Mesothelial cell of epicardium (in vitro differentiated cells): ENCODE data around the gene CAMTA1. TPM values are rescaled to one million over a fixed set of nuclear protein-coding genes. Genes with fewer than 3 reads are reported as not detected.
A peak's percentile ranks its signal among the peaks of the same experiment; 100 is the strongest.
"Not testable (repeated sequence)": the region's sequence is repeated elsewhere in the genome, so short reads cannot be mapped to it uniquely, and the experiment has no call there.

Experiments used
- DNase-seq, 2 experiments: peaks; one replicate each; pipeline ENCODE4 v3.0.0; 2021; ENCODE audit warnings: low spot score in 2 of 2; ENCODE audit not compliant: unreplicated experiment in 2 of 2
- H3K27ac Mint-ChIP-seq: 2 replicates; pipeline ENCODE4 v1.8.0; 2021; ENCODE audit warnings: mixed read lengths
- H3K27me3 Mint-ChIP-seq: 2 replicates; pipeline ENCODE4 v1.8.0; 2021; ENCODE audit warnings: low read depth, mixed read lengths
- H3K36me3 Mint-ChIP-seq: 2 replicates; pipeline ENCODE4 v1.8.0; 2021; ENCODE audit warnings: mixed read lengths
- H3K4me1 Mint-ChIP-seq: 2 replicates; pipeline ENCODE4 v1.8.0; 2021; ENCODE audit warnings: mixed read lengths
- H3K4me3 Mint-ChIP-seq: 2 replicates; pipeline ENCODE4 v1.8.0; 2021; ENCODE audit warnings: mild to moderate bottlenecking, moderate library complexity, mixed read lengths
- H3K9me3 Mint-ChIP-seq: 2 replicates; pipeline ENCODE4 v1.8.0; 2021; ENCODE audit warnings: mixed read lengths
- total RNA-seq: library from RNA; stranded (reverse); gene quantifications from 3 replicates; pipeline ENCODE4 v1.2.1, GENCODE V29; 2021
- TF ChIP-seq, protein P1 (sequence below): fragments of 200-600 bp; sonication (generic); IDR thresholded peaks from one replicate; pipeline ENCODE4 v1.5.0; 2021; ENCODE audit warnings: antibody characterized with exemption; ENCODE audit not compliant: unreplicated experiment

The CAMTA1 gene
- total RNA-seq, 1 donor from 2014 or later = 70.4 TPM

DNA sequence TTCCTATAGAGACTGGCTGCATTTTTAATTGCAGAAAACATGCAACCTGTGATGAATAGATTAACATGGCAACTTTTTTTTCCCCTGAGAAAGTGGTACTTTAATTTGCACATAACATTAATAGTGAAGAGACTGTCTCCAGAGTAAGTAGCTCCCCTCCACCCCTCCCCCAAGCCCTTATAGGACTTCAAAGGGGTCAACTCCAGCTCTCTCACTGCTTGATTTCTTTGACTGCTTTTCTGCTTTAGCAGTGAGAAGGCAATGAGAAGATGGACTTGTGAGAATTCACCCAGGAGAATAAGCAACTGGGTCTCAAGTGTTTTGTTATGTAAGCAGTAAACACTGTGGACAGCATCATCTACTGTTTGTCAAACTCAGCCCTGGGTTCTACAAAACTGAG is 355.0 kb downstream of the CAMTA1 start:
- Mint-ChIP-seq H3K9me3 (no peaks in the 10 kb centered on the region), H3K27me3 (peaks cover 33% of the 10 kb centered on the region), H3K4me1 (no peaks in the 10 kb centered on the region), H3K36me3 (no peaks in the 10 kb centered on the region), H3K27ac (no peak overlapping the region), H3K4me3 (no peak overlapping the region)
- no peak for DNase-seq
- TF ChIP-seq, protein P1, sequence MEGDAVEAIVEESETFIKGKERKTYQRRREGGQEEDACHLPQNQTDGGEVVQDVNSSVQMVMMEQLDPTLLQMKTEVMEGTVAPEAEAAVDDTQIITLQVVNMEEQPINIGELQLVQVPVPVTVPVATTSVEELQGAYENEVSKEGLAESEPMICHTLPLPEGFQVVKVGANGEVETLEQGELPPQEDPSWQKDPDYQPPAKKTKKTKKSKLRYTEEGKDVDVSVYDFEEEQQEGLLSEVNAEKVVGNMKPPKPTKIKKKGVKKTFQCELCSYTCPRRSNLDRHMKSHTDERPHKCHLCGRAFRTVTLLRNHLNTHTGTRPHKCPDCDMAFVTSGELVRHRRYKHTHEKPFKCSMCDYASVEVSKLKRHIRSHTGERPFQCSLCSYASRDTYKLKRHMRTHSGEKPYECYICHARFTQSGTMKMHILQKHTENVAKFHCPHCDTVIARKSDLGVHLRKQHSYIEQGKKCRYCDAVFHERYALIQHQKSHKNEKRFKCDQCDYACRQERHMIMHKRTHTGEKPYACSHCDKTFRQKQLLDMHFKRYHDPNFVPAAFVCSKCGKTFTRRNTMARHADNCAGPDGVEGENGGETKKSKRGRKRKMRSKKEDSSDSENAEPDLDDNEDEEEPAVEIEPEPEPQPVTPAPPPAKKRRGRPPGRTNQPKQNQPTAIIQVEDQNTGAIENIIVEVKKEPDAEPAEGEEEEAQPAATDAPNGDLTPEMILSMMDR = no peak

DNA sequence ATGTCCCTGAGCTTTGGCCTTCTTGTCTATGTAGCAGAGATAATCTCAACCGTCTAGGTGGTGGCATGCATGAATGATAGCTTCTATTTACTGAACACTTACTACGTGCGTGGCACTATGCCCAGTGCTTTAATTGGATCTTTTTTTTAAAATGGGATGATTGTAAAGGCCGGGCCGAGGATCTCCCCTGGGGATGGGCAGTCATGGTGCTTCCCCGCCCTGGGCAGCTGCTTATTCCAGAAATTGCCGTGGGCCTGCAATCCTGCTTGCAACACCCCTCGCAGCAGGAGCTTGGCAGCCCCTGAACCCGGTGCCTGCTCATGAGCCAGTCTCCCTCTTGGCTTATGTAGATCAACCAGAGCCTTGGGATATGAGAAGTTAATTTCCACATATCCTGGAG is 360.7 kb downstream of the CAMTA1 start:
- no peak overlapping the region for H3K27ac Mint-ChIP-seq

DNA sequence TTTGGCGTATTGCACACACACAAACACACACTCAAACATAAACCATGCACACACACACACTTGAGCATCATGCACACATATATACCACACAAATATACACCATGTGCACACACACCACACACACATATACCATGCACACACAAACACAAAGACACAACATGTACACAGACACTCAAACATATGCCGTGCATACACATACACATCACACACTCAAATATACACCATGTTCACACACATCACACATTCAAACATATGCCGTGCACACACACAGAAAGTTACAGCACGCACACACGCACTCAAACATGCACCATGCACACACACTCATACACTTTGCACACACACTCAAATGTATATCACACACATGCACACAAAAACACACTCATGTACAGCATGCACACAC is 361.5 kb downstream of the CAMTA1 start:
- Mint-ChIP-seq H3K36me3 (no peaks in the 10 kb centered on the region), H3K27me3 (peaks cover 14% of the 10 kb centered on the region), H3K9me3 (no peaks in the 10 kb centered on the region), H3K4me3 (no peak overlapping the region), H3K4me1 (peaks cover 2% of the 10 kb centered on the region), H3K27ac (no peak overlapping the region)
- DNase-seq = no peak
- TF ChIP-seq, protein P1 = no peak

More for the DNA sequence above, 360.7 kb downstream of the CAMTA1 start:
- TF ChIP-seq, protein P1 = no peak
- H3K4me1 Mint-ChIP-seq = peaks cover 2% of the 10 kb centered on the region
- no peaks in the 10 kb centered on the region for H3K36me3 Mint-ChIP-seq
- H3K9me3 Mint-ChIP-seq = no peaks in the 10 kb centered on the region
- no peak overlapping the region for H3K4me3 Mint-ChIP-seq
- DNase-seq = no peak
- H3K27me3 Mint-ChIP-seq = peaks cover 13% of the 10 kb centered on the region

DNA sequence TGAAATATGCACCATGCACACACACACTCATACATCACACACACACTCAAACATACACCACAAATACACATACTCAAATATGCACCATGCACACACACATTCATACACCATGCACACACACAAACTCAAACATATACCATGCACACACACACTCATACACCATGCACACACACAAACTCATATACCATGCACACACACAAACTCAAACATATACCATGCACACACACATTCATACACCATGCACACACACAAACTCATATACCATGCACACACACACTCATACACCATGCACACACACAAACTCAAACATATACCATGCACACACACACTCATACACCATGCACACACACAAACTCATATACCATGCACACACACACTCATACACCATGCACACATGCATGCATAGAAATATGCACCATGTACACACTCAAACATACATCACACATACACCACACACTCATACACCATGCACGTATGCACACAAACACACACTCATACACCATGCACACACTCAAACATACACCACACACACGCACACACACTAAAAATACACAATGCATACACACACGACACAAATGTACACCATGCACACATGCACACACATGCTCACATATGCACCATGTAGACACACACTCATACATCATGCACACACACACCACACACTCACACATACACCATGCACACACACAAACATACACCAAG is 362.5 kb downstream of the CAMTA1 start:
- not testable (repeated sequence) for H3K27ac Mint-ChIP-seq, H3K36me3 Mint-ChIP-seq
- peaks cover 11% of the 10 kb centered on the region for H3K27me3 Mint-ChIP-seq

DNA sequence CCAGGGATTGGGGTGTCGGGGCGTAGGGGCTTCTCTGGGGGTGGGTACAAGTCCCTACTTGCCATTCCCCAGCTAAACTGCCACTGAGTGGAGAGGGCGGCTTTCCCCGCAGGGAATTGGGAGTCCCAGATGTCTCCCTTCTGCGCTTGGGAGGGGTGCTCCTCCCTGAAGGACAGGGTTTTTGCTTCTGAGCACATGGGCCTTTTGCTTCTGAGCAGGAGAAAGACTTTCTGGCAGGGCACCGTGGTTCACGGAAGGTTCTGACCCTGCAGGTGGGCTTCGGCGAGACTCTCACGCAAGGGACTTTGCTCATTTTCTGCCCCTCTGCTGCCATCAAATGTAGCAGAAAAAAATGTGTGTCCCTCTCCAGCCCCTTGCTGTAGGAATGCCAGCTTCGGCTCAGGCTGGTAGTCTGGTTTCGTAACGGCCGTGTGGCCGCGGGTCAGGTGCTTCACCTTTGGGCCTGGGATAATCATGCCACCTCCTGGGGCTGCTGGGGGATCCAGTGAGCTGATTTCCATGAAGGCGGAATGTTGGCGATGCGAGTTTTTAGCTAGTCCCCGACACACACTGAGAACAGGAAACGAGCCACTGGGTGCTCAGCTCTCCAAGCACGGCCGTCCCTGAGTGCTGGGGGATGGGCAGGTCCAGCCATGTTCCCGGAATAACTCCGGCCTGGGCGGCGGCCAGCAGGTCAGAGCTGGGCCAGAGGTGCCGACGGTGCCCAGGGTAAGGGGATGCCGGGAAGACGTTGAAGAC is 364.0 kb downstream of the CAMTA1 start:
- peaks cover 2% of the 10 kb centered on the region for H3K4me1 Mint-ChIP-seq

More for the DNA sequence above, 362.5 kb downstream of the CAMTA1 start:
- H3K4me3 Mint-ChIP-seq, DNase-seq, H3K9me3 Mint-ChIP-seq, H3K4me1 Mint-ChIP-seq: not testable (repeated sequence)

More for the DNA sequence above, 364.0 kb downstream of the CAMTA1 start:
- Mint-ChIP-seq H3K9me3 (no peaks in the 10 kb centered on the region), H3K4me3 (no peak overlapping the region), H3K36me3 (no peaks in the 10 kb centered on the region), H3K27me3 (peaks cover 23% of the 10 kb centered on the region), H3K27ac (no peak overlapping the region)
- DNase-seq = peak in 1 of 2 experiments; percentile 47
- TF ChIP-seq, protein P1 = no peak
